ENCODE results near the gene PRDM16. TPM values are rescaled to one million over a fixed set of nuclear protein-coding genes. Genes with fewer than 3 reads are reported as not detected.

PRDM16 gene
- total RNA-seq, 1 experiment from 2014 or later: 5.3 TPM

DNA sequence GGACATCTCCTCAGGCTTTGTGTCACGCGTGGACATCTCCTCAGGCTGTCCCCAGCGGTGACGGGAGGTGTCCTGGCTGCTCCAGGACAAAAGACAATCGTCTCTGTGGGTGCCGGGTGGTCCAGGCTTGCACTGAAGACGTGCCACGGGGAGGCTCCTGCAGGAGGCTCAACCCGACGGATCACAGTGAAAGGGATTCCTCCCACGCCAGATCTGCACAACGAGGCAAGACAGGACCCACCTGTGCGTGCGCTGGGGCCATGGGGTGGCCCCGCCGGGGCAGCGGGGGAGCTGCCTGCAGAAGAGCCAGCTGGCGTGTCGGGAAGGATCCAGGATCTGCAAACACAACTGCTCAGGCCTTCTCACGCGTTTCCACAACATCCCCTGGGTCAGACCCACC, 366.7 kb downstream of the PRDM16 start:
- Mint-ChIP-seq H3K36me3 (ENCODE audit: insufficient read depth, unreplicated experiment) (no peaks in the 10 kb centered on the region), H3K9me3 (ENCODE audit: unreplicated experiment) (no peaks in the 10 kb centered on the region), H3K27me3 (ENCODE audit: insufficient read depth, unreplicated experiment) (peaks cover 3% of the 10 kb centered on the region), H3K27ac (ENCODE audit: unreplicated experiment) (no peak overlapping the region), H3K4me1 (ENCODE audit: low read depth, unreplicated experiment) (no peaks in the 10 kb centered on the region), H3K4me3 (ENCODE audit: unreplicated experiment) (no peak overlapping the region)
- CTCF ChIA-PET: no interaction called here
- Histone ChIP-seq H3K4me1 (no peaks in the 10 kb centered on the region), H3K36me3 (ENCODE audit: control insufficient read depth, insufficient read depth, low read length) (no peaks in the 10 kb centered on the region), H3K4me3 (ENCODE audit: low read depth, low read length) (no peak overlapping the region), H3K9me3 (no peaks in the 10 kb centered on the region), H3K27me3 (replicated peaks; ENCODE audit: control insufficient read depth, insufficient read depth, low read length) (no peaks in the 10 kb centered on the region)
- BruUV-seq (replicated peaks): no TSS peak
- TF ChIP-seq, protein P1, sequence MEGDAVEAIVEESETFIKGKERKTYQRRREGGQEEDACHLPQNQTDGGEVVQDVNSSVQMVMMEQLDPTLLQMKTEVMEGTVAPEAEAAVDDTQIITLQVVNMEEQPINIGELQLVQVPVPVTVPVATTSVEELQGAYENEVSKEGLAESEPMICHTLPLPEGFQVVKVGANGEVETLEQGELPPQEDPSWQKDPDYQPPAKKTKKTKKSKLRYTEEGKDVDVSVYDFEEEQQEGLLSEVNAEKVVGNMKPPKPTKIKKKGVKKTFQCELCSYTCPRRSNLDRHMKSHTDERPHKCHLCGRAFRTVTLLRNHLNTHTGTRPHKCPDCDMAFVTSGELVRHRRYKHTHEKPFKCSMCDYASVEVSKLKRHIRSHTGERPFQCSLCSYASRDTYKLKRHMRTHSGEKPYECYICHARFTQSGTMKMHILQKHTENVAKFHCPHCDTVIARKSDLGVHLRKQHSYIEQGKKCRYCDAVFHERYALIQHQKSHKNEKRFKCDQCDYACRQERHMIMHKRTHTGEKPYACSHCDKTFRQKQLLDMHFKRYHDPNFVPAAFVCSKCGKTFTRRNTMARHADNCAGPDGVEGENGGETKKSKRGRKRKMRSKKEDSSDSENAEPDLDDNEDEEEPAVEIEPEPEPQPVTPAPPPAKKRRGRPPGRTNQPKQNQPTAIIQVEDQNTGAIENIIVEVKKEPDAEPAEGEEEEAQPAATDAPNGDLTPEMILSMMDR (IDR thresholded peaks at IDR 0.05; ENCODE audit: insufficient read depth in 1 of 2, low read depth in 1 of 2, low read length in 1 of 2, severe bottlenecking in 1 of 2, unreplicated experiment in 1 of 2): no peak
- no peak for DNase-seq
- intact Hi-C loops (cut with micrococcal nuclease; ENCODE audit: unreplicated experiment): no loop called here
- POLR2A ChIA-PET: no interaction called here

DNA sequence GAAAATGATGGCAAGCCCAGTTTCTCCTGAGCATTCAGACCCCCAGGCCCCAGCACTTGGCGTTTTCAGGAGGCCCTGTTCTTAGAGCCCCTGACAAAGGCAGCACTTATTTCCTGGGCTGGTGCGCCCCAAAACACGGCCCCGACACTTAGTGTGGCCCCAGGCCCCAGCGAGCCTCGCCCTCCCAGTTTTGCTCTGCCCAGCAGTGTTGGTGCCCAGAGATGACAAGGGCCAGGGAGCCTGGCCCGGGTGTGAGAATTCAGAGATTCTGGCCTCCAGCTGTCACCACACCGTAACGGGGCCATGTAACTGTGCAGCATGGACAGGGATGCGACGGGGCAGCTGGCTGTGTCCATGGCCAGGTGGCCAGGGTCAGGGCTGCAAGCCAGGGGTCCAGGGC, 367.4 kb downstream of the PRDM16 start:
- no TSS peak for BruUV-seq (replicated peaks)
- Mint-ChIP-seq H3K4me3 (ENCODE audit: unreplicated experiment) (no peak overlapping the region), H3K4me1 (ENCODE audit: low read depth, unreplicated experiment) (no peaks in the 10 kb centered on the region), H3K27ac (ENCODE audit: unreplicated experiment) (no peak overlapping the region), H3K9me3 (ENCODE audit: unreplicated experiment) (no peaks in the 10 kb centered on the region), H3K36me3 (ENCODE audit: insufficient read depth, unreplicated experiment) (no peaks in the 10 kb centered on the region), H3K27me3 (ENCODE audit: insufficient read depth, unreplicated experiment) (peaks cover 3% of the 10 kb centered on the region)
- no peak for DNase-seq
- TF ChIP-seq, protein P1 (IDR thresholded peaks at IDR 0.05; ENCODE audit: insufficient read depth in 1 of 2, low read depth in 1 of 2, low read length in 1 of 2, severe bottlenecking in 1 of 2, unreplicated experiment in 1 of 2): no peak
- ChIA-PET POLR2A (no interaction called here), CTCF (no interaction called here)
- Histone ChIP-seq H3K27me3 (replicated peaks; ENCODE audit: control insufficient read depth, insufficient read depth, low read length) (no peaks in the 10 kb centered on the region), H3K9me3 (no peaks in the 10 kb centered on the region), H3K4me3 (ENCODE audit: low read depth, low read length) (no peak overlapping the region), H3K36me3 (ENCODE audit: control insufficient read depth, insufficient read depth, low read length) (no peaks in the 10 kb centered on the region), H3K4me1 (no peaks in the 10 kb centered on the region)
- intact Hi-C loops (cut with micrococcal nuclease; ENCODE audit: unreplicated experiment): no loop called here

DNA sequence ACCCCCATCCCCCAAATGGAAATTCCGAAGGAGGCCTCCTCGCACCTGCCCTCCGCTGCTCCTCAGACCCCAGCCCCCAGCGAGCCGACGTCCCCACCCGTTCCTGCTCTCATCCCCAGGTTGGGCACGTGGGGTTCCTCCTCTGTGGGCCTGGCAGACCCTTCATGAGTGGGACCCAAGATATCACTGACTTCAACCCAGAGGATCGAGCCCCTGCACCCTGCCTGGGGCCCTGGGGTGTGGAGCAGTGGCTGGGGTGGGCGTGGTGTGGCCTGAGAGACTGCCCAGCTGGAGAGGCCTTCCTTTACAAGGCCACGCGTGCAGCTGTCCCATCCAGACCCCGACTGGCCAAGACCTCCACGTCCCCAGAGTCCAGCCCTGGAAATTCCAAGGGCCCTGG, 367.9 kb downstream of the PRDM16 start:
- H3K4me1 Mint-ChIP-seq (ENCODE audit: low read depth, unreplicated experiment): no peaks in the 10 kb centered on the region
- no peak overlapping the region for H3K4me3 ChIP-seq (ENCODE audit: low read depth, low read length)
- BruUV-seq (replicated peaks): no TSS peak
- ChIA-PET CTCF (interaction anchor here (0.9 kb wide), 1 partner anchor 16 kb away, joined by 4 read pairs; no protein-coding TSS in a partner anchor), POLR2A (no interaction called here)
- TF ChIP-seq, protein P1 (IDR thresholded peaks at IDR 0.05; ENCODE audit: insufficient read depth in 1 of 2, low read depth in 1 of 2, low read length in 1 of 2, severe bottlenecking in 1 of 2, unreplicated experiment in 1 of 2): no peak
- intact Hi-C loops (cut with micrococcal nuclease; ENCODE audit: unreplicated experiment): no loop called here
- no peaks in the 10 kb centered on the region for H3K36me3 Mint-ChIP-seq (ENCODE audit: insufficient read depth, unreplicated experiment)
- no peaks in the 10 kb centered on the region for H3K9me3 ChIP-seq
- no peaks in the 10 kb centered on the region for H3K36me3 ChIP-seq (ENCODE audit: control insufficient read depth, insufficient read depth, low read length)
- DNase-seq: no peak
- H3K27me3 ChIP-seq (replicated peaks; ENCODE audit: control insufficient read depth, insufficient read depth, low read length): no peaks in the 10 kb centered on the region
- H3K4me3 Mint-ChIP-seq (ENCODE audit: unreplicated experiment): no peak overlapping the region
- no peaks in the 10 kb centered on the region for H3K4me1 ChIP-seq
- H3K27ac Mint-ChIP-seq (ENCODE audit: unreplicated experiment): no peak overlapping the region
- H3K27me3 Mint-ChIP-seq (ENCODE audit: insufficient read depth, unreplicated experiment): peaks cover 3% of the 10 kb centered on the region
- H3K9me3 Mint-ChIP-seq (ENCODE audit: unreplicated experiment): no peaks in the 10 kb centered on the region
